Ovary (tissue), 9 donors: Measurements from ENCODE around the gene MTCH2. TPM values are rescaled to one million over a fixed set of nuclear protein-coding genes. Genes with fewer than 3 reads are reported as not detected.

ENCODE experiments used
- DNase-seq, 5 donors: peaks; one replicate each; pipeline ENCODE4 v3.0.0-alpha.2; 2019 to 2020
- H3K27ac ChIP-seq, 2 donors: fragments of 200-600 bp; one replicate each; pipeline versions ENCODE4 v1.5.1 to v1.8.0; 2019 to 2022
- H3K27me3 ChIP-seq: fragments of 200-600 bp; one replicate; pipeline ENCODE4 v1.8.0; 2022
- H3K36me3 ChIP-seq: fragments of 200-600 bp; sonication (generic); one replicate; pipeline ENCODE4 v1.5.1; 2019
- H3K4me1 ChIP-seq: one replicate; pipeline ENCODE4 v1.8.1; 2013; ENCODE audit warnings: mild to moderate bottlenecking, moderate library complexity; ENCODE audit not compliant: insufficient read depth
- H3K4me3 ChIP-seq: fragments of 200-600 bp; sonication (generic); one replicate; pipeline ENCODE4 v1.5.1; 2017
- H3K9me3 ChIP-seq, 2 donors: fragments of 200-600 bp in 1 of 2; sonication (generic) in 1 of 2; one replicate each; pipeline versions ENCODE4 v1.5.1 to v1.8.1; 2013 to 2019; ENCODE audit warnings: mild to moderate bottlenecking in 1 of 2, moderate library complexity in 1 of 2
- CTCF ChIP-seq, 3 donors: fragments of 450-650 bp in 2 of 3; fragments of 200-600 bp in 1 of 3; IDR thresholded peaks; one replicate each; pipeline versions ENCODE4 v1.5.1 to v1.8.0; 2016 to 2022; ENCODE audit warnings: antibody characterized with exemption in 3 of 3, mild to moderate bottlenecking in 1 of 3
- EP300 ChIP-seq: sonication (generic); formaldehyde crosslinking; IDR thresholded peaks from one replicate; pipeline ENCODE4 v1.6.1; 2017; ENCODE audit warnings: antibody characterized with exemption
- POLR2A ChIP-seq: fragments of 450-650 bp; IDR thresholded peaks from one replicate; pipeline ENCODE4 v1.6.1; 2017; ENCODE audit warnings: antibody characterized with exemption, mild to moderate bottlenecking, moderate library complexity
- WGBS, 3 donors: extraction: QIAGEN DNeasy Blood & Tissue Kit in 1 of 3; methylation state at CpG; one replicate each; pipeline versions ENCODE4 v1.1.5 to v1.1.7; 2013 to 2017; 5-methylcytosine and 5-hydroxymethylcytosine counted together
- intact Hi-C, 4 donors: fragments of 100-400 bp; cut with DNase I; formaldehyde crosslinking; loops; one replicate each; pipeline versions ENCODE4 v1.11.0 to v1.15.1; 2022 to 2023
- polyA plus RNA-seq, 2 donors: library from polyadenylated mRNA; stranded (reverse); fragments of 200-250 nt in 1 of 2; fragments of 350-450 nt in 1 of 2; fragmentation: Illumina TruSeq in 1 of 2; extraction: RNeasy Lipid Tissue Mini Kit (QIAGEN cat#74804) in 1 of 2; gene quantifications; one replicate each; pipeline ENCODE4 v1.2.3, GENCODE V29; 2013 to 2014
- total RNA-seq, 7 donors: library from RNA; depleted of rRNA in 2 of 7; stranded (reverse); fragments of >200 nt in 2 of 7; fragmentation: NEBNext Ultra II Directional in 3 of 7; extraction: Animal tissue kit (Norgen Biotek cat#: 25700) in 3 of 7; gene quantifications; one replicate each; pipeline versions ENCODE4 v1.1.0 to v1.2.4, GENCODE V29; 2016 to 2023
- donor health status: DM: no; HTN: no; CAD: no; lungs with moderate emphysema.
- donor health status: DM: no; HTN: no; CAD: no.
- donor health status: Bipolar disorder and iron deficiency.
- donor health status: DM: yes; HTN: yes; CAD: no.
- donor health status: DM: no; HTN: no; CAD: no.
- donor health status: DM: yes; HTN: yes; CAD: no.

Gene MTCH2
- total and polyA plus RNA-seq, 9 donors, result 13.0 to 51.2 (median 38.8) TPM

GRCh38 chr11:47577460-47578041, 64.8 kb downstream of the MTCH2 start:
- intact Hi-C loops, result no loop called here
- TF ChIP-seq EP300 (no peak), POLR2A (no peak), CTCF (IDR thresholded peaks at IDR 0.05) (no peak)
- no peaks in the 10 kb centered on the region for H3K36me3 ChIP-seq
- H3K4me3 ChIP-seq, result no peak overlapping the region
- no peak overlapping the region for H3K27ac ChIP-seq
- WGBS, 3 donors, result 40 to 44% (median 42%) methylated on average over 13 of the region's 13 CpGs
- no peaks in the 10 kb centered on the region for H3K27me3 ChIP-seq
- no peaks in the 10 kb centered on the region for H3K9me3 ChIP-seq
- peak in 1 of 5 donors; percentile 29 for DNase-seq
- H3K4me1 ChIP-seq, result peaks cover 6% of the 10 kb centered on the region

GRCh38 chr11:47573321-47573720, 69.0 kb downstream of the MTCH2 start:
- Histone ChIP-seq H3K36me3 (no peaks in the 10 kb centered on the region), H3K4me1 (peaks cover 3% of the 10 kb centered on the region), H3K27me3 (no peaks in the 10 kb centered on the region), H3K4me3 (no peak overlapping the region), H3K9me3 (no peaks in the 10 kb centered on the region), H3K27ac (no peak overlapping the region)
- DNase-seq, result peak in 1 of 5 donors; percentile 28
- TF ChIP-seq POLR2A (no peak), EP300 (no peak), CTCF (IDR thresholded peaks at IDR 0.05) (no peak)
- intact Hi-C loops, result no loop called here
- WGBS, 3 donors, result 77 to 89% (median 84%) methylated on average over 11 of the region's 11 CpGs

GRCh38 chr11:47572715-47573255, 69.6 kb downstream of the MTCH2 start:
- H3K4me1 ChIP-seq, result peaks cover 1% of the 10 kb centered on the region
- intact Hi-C loops, result no loop called here
- no peak overlapping the region for H3K27ac ChIP-seq
- TF ChIP-seq POLR2A (no peak), CTCF (IDR thresholded peaks at IDR 0.05) (no peak), EP300 (no peak)
- H3K36me3 ChIP-seq, result no peaks in the 10 kb centered on the region
- WGBS, 3 donors, result 34 to 42% (median 36%) methylated on average over 8 of the region's 8 CpGs
- H3K27me3 ChIP-seq, result no peaks in the 10 kb centered on the region
- no peak overlapping the region for H3K4me3 ChIP-seq
- no peaks in the 10 kb centered on the region for H3K9me3 ChIP-seq
- peak in 1 of 5 donors; percentile 36 for DNase-seq

- no peaks in the 10 kb centered on the region for H3K36me3 ChIP-seq
- WGBS, 3 donors, result 67 to 77% (median 72%) methylated on average over 1 of the region's 1 CpG
- no peak for DNase-seq
- no peak overlapping the region for H3K4me3 ChIP-seq
- intact Hi-C loops, result no loop called here
- TF ChIP-seq CTCF (IDR thresholded peaks at IDR 0.05), result no peak
- TF ChIP-seq EP300, result no peak
- no peak for TF ChIP-seq POLR2A
- no peak overlapping the region for H3K27ac ChIP-seq
- H3K9me3 ChIP-seq, result no peaks in the 10 kb centered on the region
- no peaks in the 10 kb centered on the region for H3K4me1 ChIP-seq
- H3K27me3 ChIP-seq, result no peaks in the 10 kb centered on the region
Measured at GRCh38 chr11:47571895-47572294, 70.5 kb downstream of the MTCH2 start.
